ENCODE results near the gene NR5A2. TPM values are rescaled to one million over a fixed set of nuclear protein-coding genes. Genes with fewer than 3 reads are reported as not detected.

NR5A2 gene
- total RNA-seq, 1 donor from 2014 or later = 5.9 TPM

- DNase-seq (ENCODE audit: low spot score) = no peak
Measured at GRCh38 chr1:200124309-200124708, 96.8 kb downstream of the NR5A2 start.

- no peak for DNase-seq (ENCODE audit: low spot score)
Measured at GRCh38 chr1:200128081-200128480, 100.6 kb downstream of the NR5A2 start.

- DNase-seq (ENCODE audit: low spot score) = no peak
Measured at GRCh38 chr1:200128944-200129879, 101.7 kb downstream of the NR5A2 start.

GRCh38 chr1:200130552-200130951 is 103.0 kb downstream of the NR5A2 start:
- DNase-seq (ENCODE audit: low spot score) = no peak

- DNase-seq (ENCODE audit: low spot score) = no peak
Measured at GRCh38 chr1:200131551-200132125, 104.1 kb downstream of the NR5A2 start.

GRCh38 chr1:200133123-200133522 is 105.6 kb downstream of the NR5A2 start:
- no peak for DNase-seq (ENCODE audit: low spot score)

- DNase-seq (ENCODE audit: low spot score) = no peak
Measured at GRCh38 chr1:200134116-200134515, 106.6 kb downstream of the NR5A2 start.

- no peak for DNase-seq (ENCODE audit: low spot score)
Measured at GRCh38 chr1:200136384-200136783, 108.9 kb downstream of the NR5A2 start.

- no peak for DNase-seq (ENCODE audit: low spot score)
Measured at GRCh38 chr1:200139661-200140250, 112.2 kb downstream of the NR5A2 start.

GRCh38 chr1:200143347-200143746 is 115.8 kb downstream of the NR5A2 start:
- DNase-seq (ENCODE audit: low spot score) = no peak

- DNase-seq (ENCODE audit: low spot score) = no peak
Measured at GRCh38 chr1:200146100-200146499, 118.6 kb downstream of the NR5A2 start.

GRCh38 chr1:200147094-200147493 is 119.6 kb downstream of the NR5A2 start:
- DNase-seq (ENCODE audit: low spot score) = no peak

GRCh38 chr1:200147742-200148141 is 120.2 kb downstream of the NR5A2 start:
- DNase-seq (ENCODE audit: low spot score) = no peak

- no peak for DNase-seq (ENCODE audit: low spot score)
Measured at GRCh38 chr1:200150006-200150405, 122.5 kb downstream of the NR5A2 start.

GRCh38 chr1:200150721-200151120 is 123.2 kb downstream of the NR5A2 start:
- DNase-seq (ENCODE audit: low spot score) = no peak

GRCh38 chr1:200152336-200152735 is 124.8 kb downstream of the NR5A2 start:
- DNase-seq (ENCODE audit: low spot score) = no peak

- no peak for DNase-seq (ENCODE audit: low spot score)
Measured at GRCh38 chr1:200153277-200154055, 126.0 kb downstream of the NR5A2 start.

- no peak for DNase-seq (ENCODE audit: low spot score)
Measured at GRCh38 chr1:200154069-200154767, 126.7 kb downstream of the NR5A2 start.

- no peak for DNase-seq (ENCODE audit: low spot score)
Measured at GRCh38 chr1:200157715-200158114, 130.2 kb downstream of the NR5A2 start.

GRCh38 chr1:200161801-200162200 is 134.3 kb downstream of the NR5A2 start:
- DNase-seq (ENCODE audit: low spot score) = no peak

GRCh38 chr1:200162258-200162657 is 134.7 kb downstream of the NR5A2 start:
- DNase-seq (ENCODE audit: low spot score) = no peak
